ENCODE results near the gene DCTN2.
"Not testable (repeated sequence)": the region's sequence is repeated elsewhere in the genome, so short reads cannot be mapped to it uniquely, and the experiment has no call there.

DCTN2 gene

GRCh38 chr12:57516617-57517153 lies 30.3 kb downstream of the DCTN2 start:
- Histone ChIP-seq H3K27ac (ENCODE audit: low read length) (no peak overlapping the region), H3K27me3 (ENCODE audit: insufficient read depth, low read length) (no peaks in the 10 kb centered on the region; the same call in 1 of the 2 replicates), H3K36me3 (ENCODE audit: insufficient read depth, low read depth, low read length) (peaks cover 76% of the 10 kb centered on the region), H3K9ac (ENCODE audit: low read depth, low read length) (no peak overlapping the region), H3K9me3 (ENCODE audit: insufficient read depth, low read depth, low read length) (no peaks in the 10 kb centered on the region), H3K4me1 (ENCODE audit: insufficient read depth, low read length) (peaks cover 12% of the 10 kb centered on the region; the same call in 1 of the 2 replicates), H3K4me3 (ENCODE audit: low read length) (no peak overlapping the region)

GRCh38 chr12:57515934-57516541 lies 31.0 kb downstream of the DCTN2 start:
- Histone ChIP-seq H3K9me3 (ENCODE audit: insufficient read depth, low read depth, low read length) (no peaks in the 10 kb centered on the region), H3K9ac (ENCODE audit: low read depth, low read length) (no peak overlapping the region), H3K4me3 (ENCODE audit: low read length) (no peak overlapping the region), H3K27me3 (ENCODE audit: insufficient read depth, low read length) (no peaks in the 10 kb centered on the region), H3K36me3 (ENCODE audit: insufficient read depth, low read depth, low read length) (peaks cover 83% of the 10 kb centered on the region), H3K4me1 (ENCODE audit: insufficient read depth, low read length) (peaks cover 5% of the 10 kb centered on the region; the same call in 1 of the 2 replicates), H3K27ac (ENCODE audit: low read length) (no peak overlapping the region)

DNA sequence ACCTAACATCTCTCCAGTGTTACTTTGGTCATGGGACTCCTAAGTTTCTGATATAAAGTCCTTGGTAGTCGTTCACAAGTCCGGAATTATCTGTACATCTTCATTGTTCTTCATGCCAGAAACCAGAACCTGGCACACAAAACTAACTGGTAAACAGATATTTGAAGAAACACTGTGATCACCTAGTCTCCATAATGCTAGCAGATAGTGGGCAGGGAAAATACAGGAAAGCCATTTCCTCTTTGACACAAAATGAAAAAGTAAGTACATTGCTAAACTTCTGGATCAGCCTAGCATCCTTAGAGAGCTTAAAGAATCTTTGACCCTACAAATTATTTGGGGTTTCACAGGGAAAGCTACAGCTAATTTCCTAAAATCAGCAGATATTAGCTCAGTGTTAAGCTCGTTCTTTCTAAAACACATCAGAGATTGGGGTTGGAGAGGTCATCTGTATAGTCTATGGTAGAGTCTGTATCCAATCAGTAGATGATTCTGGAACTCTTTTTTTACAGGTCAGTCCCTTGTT lies 31.5 kb downstream of the DCTN2 start:
- peaks cover 88% of the 10 kb centered on the region for H3K36me3 ChIP-seq (ENCODE audit: insufficient read depth, low read depth, low read length)
- no peak overlapping the region for H3K27ac ChIP-seq (ENCODE audit: low read length)
- no peaks in the 10 kb centered on the region for H3K9me3 ChIP-seq (ENCODE audit: insufficient read depth, low read depth, low read length)
- no peak overlapping the region for H3K4me3 ChIP-seq (ENCODE audit: low read length)
- no peak overlapping the region for H3K9ac ChIP-seq (ENCODE audit: low read depth, low read length)
- no peaks in the 10 kb centered on the region for H3K27me3 ChIP-seq (ENCODE audit: insufficient read depth, low read length)
- peaks cover 4% of the 10 kb centered on the region; the same call in 1 of the 2 replicates for H3K4me1 ChIP-seq (ENCODE audit: insufficient read depth, low read length)

GRCh38 chr12:57514720-57515407 lies 32.1 kb downstream of the DCTN2 start:
- Histone ChIP-seq H3K9ac (ENCODE audit: low read depth, low read length) (no peak overlapping the region), H3K27me3 (ENCODE audit: insufficient read depth, low read length) (no peaks in the 10 kb centered on the region), H3K9me3 (ENCODE audit: insufficient read depth, low read depth, low read length) (no peaks in the 10 kb centered on the region), H3K4me1 (ENCODE audit: insufficient read depth, low read length) (peaks cover 4% of the 10 kb centered on the region; the same call in 1 of the 2 replicates), H3K4me3 (ENCODE audit: low read length) (no peak overlapping the region), H3K36me3 (ENCODE audit: insufficient read depth, low read depth, low read length) (peaks cover 94% of the 10 kb centered on the region), H3K27ac (ENCODE audit: low read length) (no peak overlapping the region)

- not testable (repeated sequence) for H3K4me3 ChIP-seq (ENCODE audit: low read length); H3K27me3 ChIP-seq (ENCODE audit: insufficient read depth, low read length); H3K4me1 ChIP-seq (ENCODE audit: insufficient read depth, low read length); H3K9ac ChIP-seq (ENCODE audit: low read depth, low read length); H3K9me3 ChIP-seq (ENCODE audit: insufficient read depth, low read depth, low read length); H3K27ac ChIP-seq (ENCODE audit: low read length)
- peaks cover 100% of the 10 kb centered on the region for H3K36me3 ChIP-seq (ENCODE audit: insufficient read depth, low read depth, low read length)
These were observed 32.7 kb downstream of the DCTN2 start for GRCh38 chr12:57514246-57514645.

DNA sequence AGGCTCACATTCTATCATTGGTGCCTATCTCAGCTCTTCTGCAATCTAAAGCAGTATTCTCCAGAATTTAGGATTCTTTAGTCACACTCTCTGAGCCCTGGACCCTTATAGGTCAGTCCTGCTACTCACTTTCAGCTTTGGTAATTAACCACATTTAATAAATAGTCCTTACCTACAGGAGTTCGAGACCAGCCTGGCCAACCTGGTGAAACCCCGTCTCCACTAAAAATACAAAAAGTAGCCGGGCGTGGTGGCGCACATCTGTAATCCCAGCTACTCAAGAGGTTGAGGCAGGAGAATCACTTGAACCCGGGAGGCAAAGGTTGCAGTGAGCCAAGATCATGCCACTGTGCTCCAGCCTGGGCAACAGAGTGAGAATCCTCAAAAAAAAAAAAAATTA lies 33.3 kb downstream of the DCTN2 start:
- not testable (repeated sequence) for H3K27ac ChIP-seq (ENCODE audit: low read length); H3K9me3 ChIP-seq (ENCODE audit: insufficient read depth, low read depth, low read length); H3K9ac ChIP-seq (ENCODE audit: low read depth, low read length); H3K4me3 ChIP-seq (ENCODE audit: low read length); H3K27me3 ChIP-seq (ENCODE audit: insufficient read depth, low read length); H3K4me1 ChIP-seq (ENCODE audit: insufficient read depth, low read length)
- peaks cover 100% of the 10 kb centered on the region for H3K36me3 ChIP-seq (ENCODE audit: insufficient read depth, low read depth, low read length)

DNA sequence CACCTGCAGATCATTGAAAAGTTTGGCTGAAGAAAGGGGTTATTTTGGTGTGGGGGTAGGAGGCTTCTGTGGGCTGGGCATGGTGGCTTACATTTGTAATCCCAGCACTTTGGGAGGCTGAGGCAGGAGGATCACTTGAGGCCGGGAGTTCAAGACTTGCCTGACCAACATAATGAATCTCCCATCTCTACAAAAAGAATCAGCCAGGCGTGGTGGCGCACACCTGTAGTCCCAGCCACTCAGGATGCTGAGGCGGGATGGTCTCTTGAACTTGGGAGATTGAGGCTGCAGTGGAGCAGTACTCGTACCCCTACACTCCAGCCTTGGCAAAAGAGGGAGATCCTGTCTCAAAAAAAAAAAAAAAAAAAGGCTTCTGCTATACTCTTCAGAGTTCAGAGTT lies 33.7 kb downstream of the DCTN2 start:
- no peaks in the 10 kb centered on the region for H3K27me3 ChIP-seq (ENCODE audit: insufficient read depth, low read length)
- no peaks in the 10 kb centered on the region for H3K9me3 ChIP-seq (ENCODE audit: insufficient read depth, low read depth, low read length)
- peaks cover under 1% of the 10 kb centered on the region; the same call in 1 of the 2 replicates for H3K4me1 ChIP-seq (ENCODE audit: insufficient read depth, low read length)
- peaks cover 99% of the 10 kb centered on the region for H3K36me3 ChIP-seq (ENCODE audit: insufficient read depth, low read depth, low read length)
- H3K9ac ChIP-seq (ENCODE audit: low read depth, low read length), result no peak overlapping the region
- no peak overlapping the region for H3K27ac ChIP-seq (ENCODE audit: low read length)
- H3K4me3 ChIP-seq (ENCODE audit: low read length), result no peak overlapping the region

DNA sequence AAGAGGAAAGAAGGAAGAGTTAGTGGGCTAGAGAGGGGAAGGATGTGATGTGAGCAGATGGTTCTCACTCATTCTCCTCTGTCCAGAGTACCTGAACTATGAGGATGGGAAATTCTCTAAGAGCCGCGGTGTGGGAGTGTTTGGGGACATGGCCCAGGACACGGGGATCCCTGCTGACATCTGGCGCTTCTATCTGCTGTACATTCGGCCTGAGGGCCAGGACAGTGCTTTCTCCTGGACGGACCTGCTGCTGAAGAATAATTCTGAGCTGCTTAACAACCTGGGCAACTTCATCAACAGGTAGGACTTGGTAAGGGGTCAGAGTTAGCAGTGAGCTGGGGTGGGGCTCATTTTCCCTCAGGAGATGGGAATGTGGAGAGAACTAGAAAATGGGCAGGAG lies 34.3 kb downstream of the DCTN2 start:
- Histone ChIP-seq H3K27ac (ENCODE audit: low read length) (no peak overlapping the region), H3K27me3 (ENCODE audit: insufficient read depth, low read length) (no peaks in the 10 kb centered on the region), H3K4me3 (ENCODE audit: low read length) (no peak overlapping the region), H3K9ac (ENCODE audit: low read depth, low read length) (no peak overlapping the region), H3K9me3 (ENCODE audit: insufficient read depth, low read depth, low read length) (no peaks in the 10 kb centered on the region), H3K36me3 (ENCODE audit: insufficient read depth, low read depth, low read length) (peaks cover 93% of the 10 kb centered on the region), H3K4me1 (ENCODE audit: insufficient read depth, low read length) (no peaks in the 10 kb centered on the region)

GRCh38 chr12:57511588-57512325 lies 35.2 kb downstream of the DCTN2 start:
- Histone ChIP-seq H3K4me1 (ENCODE audit: insufficient read depth, low read length) (no peaks in the 10 kb centered on the region), H3K27ac (ENCODE audit: low read length) (no peak overlapping the region), H3K9me3 (ENCODE audit: insufficient read depth, low read depth, low read length) (no peaks in the 10 kb centered on the region), H3K4me3 (ENCODE audit: low read length) (no peak overlapping the region), H3K9ac (ENCODE audit: low read depth, low read length) (no peak overlapping the region), H3K36me3 (ENCODE audit: insufficient read depth, low read depth, low read length) (peaks cover 84% of the 10 kb centered on the region), H3K27me3 (ENCODE audit: insufficient read depth, low read length) (no peaks in the 10 kb centered on the region)

GRCh38 chr12:57511161-57511560 lies 35.8 kb downstream of the DCTN2 start:
- no peaks in the 10 kb centered on the region for H3K27me3 ChIP-seq (ENCODE audit: insufficient read depth, low read length)
- H3K27ac ChIP-seq (ENCODE audit: low read length), result no peak overlapping the region
- H3K9me3 ChIP-seq (ENCODE audit: insufficient read depth, low read depth, low read length), result no peaks in the 10 kb centered on the region
- H3K4me3 ChIP-seq (ENCODE audit: low read length), result no peak overlapping the region
- H3K9ac ChIP-seq (ENCODE audit: low read depth, low read length), result no peak overlapping the region
- no peaks in the 10 kb centered on the region for H3K4me1 ChIP-seq (ENCODE audit: insufficient read depth, low read length)
- peaks cover 83% of the 10 kb centered on the region for H3K36me3 ChIP-seq (ENCODE audit: insufficient read depth, low read depth, low read length)

- H3K4me1 ChIP-seq (ENCODE audit: insufficient read depth, low read length); H3K27me3 ChIP-seq (ENCODE audit: insufficient read depth, low read length); H3K4me3 ChIP-seq (ENCODE audit: low read length); H3K27ac ChIP-seq (ENCODE audit: low read length); H3K9ac ChIP-seq (ENCODE audit: low read depth, low read length); H3K9me3 ChIP-seq (ENCODE audit: insufficient read depth, low read depth, low read length): not testable (repeated sequence)
- peaks cover 83% of the 10 kb centered on the region for H3K36me3 ChIP-seq (ENCODE audit: insufficient read depth, low read depth, low read length)
These were observed 39.2 kb downstream of the DCTN2 start for GRCh38 chr12:57507796-57508195.

All from iPS-20b (cell line).